Kidney (tissue), 14 donors: ENCODE results near the gene HOXD11. TPM values are rescaled to one million over a fixed set of nuclear protein-coding genes. Genes with fewer than 3 reads are reported as not detected.

Experiments used
- DNase-seq, 5 donors: peaks; one replicate each; pipeline ENCODE4 v3.0.0-alpha.2; 2013 to 2020
- FAIRE-seq: peaks from 2 replicates; lab custom pipeline; 2012; peaks lifted over from hg19 to GRCh38; lab: Jason Lieb, UNC
- H3K27ac ChIP-seq, 2 donors: one replicate each; pipeline ENCODE4 v1.7.0; 2013; ENCODE audit warnings: low read depth in 2 of 2, low read length in 2 of 2, inconsistent platforms in 1 of 2
- H3K27me3 ChIP-seq: one replicate; pipeline ENCODE4 v1.7.1; 2013; ENCODE audit warnings: low read length, inconsistent platforms; ENCODE audit not compliant: control insufficient read depth, insufficient read depth
- H3K36me3 ChIP-seq, 3 donors: one replicate each; pipeline versions ENCODE4 v1.7.0 to v1.7.1; 2013; ENCODE audit warnings: low read length in 3 of 3, control low read depth in 1 of 3, inconsistent platforms in 1 of 3; ENCODE audit not compliant: insufficient read depth in 3 of 3, control insufficient read depth in 2 of 3
- H3K4me1 ChIP-seq, 3 donors: one replicate each; pipeline versions ENCODE4 v1.7.0 to v1.7.1; 2013; ENCODE audit warnings: low read length in 3 of 3, inconsistent platforms in 1 of 3, low read depth in 1 of 3; ENCODE audit not compliant: control insufficient read depth in 2 of 3, insufficient read depth in 2 of 3
- H3K4me3 ChIP-seq, 3 donors: one replicate each; pipeline versions ENCODE4 v1.7.0 to v1.8.1; 2013; ENCODE audit warnings: low read length in 3 of 3, control low read depth in 1 of 3, inconsistent platforms in 1 of 3
- H3K9ac ChIP-seq, 3 donors: one replicate each; pipeline versions ENCODE4 v1.7.0 to v1.7.1; 2013; ENCODE audit warnings: low read length in 3 of 3, control low read depth in 1 of 3, inconsistent platforms in 1 of 3
- H3K9me3 ChIP-seq, 3 donors: one replicate each; pipeline versions ENCODE4 v1.7.0 to v1.7.1; 2013; ENCODE audit warnings: low read length in 3 of 3, control low read depth in 1 of 3, inconsistent platforms in 1 of 3; ENCODE audit not compliant: control insufficient read depth in 2 of 3, insufficient read depth in 1 of 3
- CTCF ChIP-seq: IDR thresholded peaks from 3 replicates; pipeline ENCODE4 v1.5.1; 2012; ENCODE audit warnings: mild to moderate bottlenecking, moderate library complexity, borderline replicate concordance; ENCODE audit not compliant: insufficient read depth; ENCODE audit errors: extremely low read depth
- intact Hi-C: fragments of 100-400 bp; cut with DNase I; formaldehyde crosslinking; loops from one replicate; pipeline ENCODE4 v1.11.1; 2022
- polyA plus RNA-seq: library from polyadenylated mRNA; stranded (reverse); fragments of 350-450 nt; fragmentation: Illumina TruSeq; extraction: RNeasy Lipid Tissue Mini Kit (QIAGEN cat#74804); gene quantifications from one replicate; pipeline ENCODE4 v1.2.3, GENCODE V29; 2014; ENCODE audit warnings: low read depth, low replicate concordance; ENCODE audit not compliant: insufficient read depth
- total RNA-seq: library from RNA; stranded (reverse); fragmentation: NEBNext Ultra II Directional; extraction: Animal tissue kit (Norgen Biotek cat#: 25700); gene quantifications from one replicate; pipeline ENCODE4 v1.2.1, GENCODE V29; 2021
- donor health status: control.
- donor health status: control.
- donor health status: control.
- donor health status: control.
- donor health status: control.
- donor health status: DM: yes; HTN: yes; CAD: no.
- donor health status: Normal renal cell carcinoma (clear cell type).

HOXD11 gene
- total and polyA plus RNA-seq, 2 donors from 2014 or later, result 5.8 to 15.9 TPM

DNA sequence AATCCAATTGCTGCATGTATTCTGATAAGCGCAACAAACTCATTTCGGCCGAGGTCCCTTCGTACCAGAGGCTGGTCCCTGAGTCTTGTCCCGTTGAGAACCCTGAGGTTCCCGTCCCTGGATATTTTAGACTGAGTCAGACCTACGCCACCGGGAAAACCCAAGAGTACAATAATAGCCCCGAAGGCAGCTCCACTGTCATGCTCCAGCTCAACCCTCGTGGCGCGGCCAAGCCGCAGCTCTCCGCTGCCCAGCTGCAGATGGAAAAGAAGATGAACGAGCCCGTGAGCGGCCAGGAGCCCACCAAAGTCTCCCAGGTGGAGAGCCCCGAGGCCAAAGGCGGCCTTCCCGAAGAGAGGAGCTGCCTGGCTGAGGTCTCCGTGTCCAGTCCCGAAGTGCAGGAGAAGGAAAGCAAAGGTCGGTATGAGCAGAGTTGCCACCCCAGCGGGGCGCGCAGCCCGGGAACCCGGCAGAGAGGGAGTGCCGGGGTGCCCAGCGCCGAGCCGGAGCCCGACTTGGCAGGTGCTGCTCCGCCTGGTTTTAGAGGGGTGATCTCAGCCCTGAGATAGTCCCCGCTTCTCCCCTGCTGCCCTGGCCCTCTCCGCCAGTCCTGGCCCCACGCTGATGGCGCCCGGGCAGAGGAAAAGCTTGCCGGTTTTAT, 10.2 kb downstream of the HOXD11 start:
- intact Hi-C loops, result no loop called here
- Histone ChIP-seq H3K27ac (peak overlapping the region; percentile 93 to 94), H3K9me3 (no peaks in the 10 kb centered on the region), H3K9ac (peak overlapping the region; percentile 9 to 97 (median 59)), H3K36me3 (peaks cover 0 to 8% (median 0%) of the 10 kb centered on the region in 3 donors), H3K27me3 (no peaks in the 10 kb centered on the region), H3K4me3 (peak overlapping the region; percentile 62 to 89 (median 69)), H3K4me1 (peaks cover 0 to 15% (median 2%) of the 10 kb centered on the region in 3 donors)
- no peak for TF ChIP-seq CTCF
- FAIRE-seq, result no peak
- DNase-seq, result peak in 1 of 5 donors; percentile 76

DNA sequence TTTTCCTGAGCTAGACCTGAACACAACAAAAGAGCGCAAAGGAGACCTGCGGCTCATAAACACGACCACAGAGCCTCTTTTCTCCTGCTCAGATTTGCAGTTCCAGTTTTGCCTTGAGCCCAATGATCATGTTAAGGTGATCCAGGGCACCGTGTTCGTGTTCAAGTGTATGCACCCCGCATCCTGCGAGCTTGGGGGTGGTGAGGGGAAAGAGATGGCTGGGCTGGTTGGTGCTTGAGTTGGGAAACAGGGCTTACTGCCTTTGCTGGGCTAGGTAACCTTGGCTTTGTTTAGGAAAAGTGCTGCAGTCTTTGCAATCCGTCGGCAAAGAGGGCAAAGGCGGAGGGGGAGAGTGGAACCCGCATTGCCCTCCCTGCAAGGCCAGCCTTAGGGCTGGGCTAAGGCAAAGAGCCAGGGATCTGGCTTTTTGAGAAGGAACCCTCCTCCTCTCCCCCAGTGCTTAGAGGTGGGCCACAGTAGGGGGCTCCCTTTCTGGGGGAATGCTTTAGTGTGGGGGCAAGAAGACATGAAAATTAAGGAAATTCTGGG, 10.8 kb downstream of the HOXD11 start:
- no peak for TF ChIP-seq CTCF
- Histone ChIP-seq H3K9ac (peak overlapping the region; percentile 59 to 97 (median 62)), H3K9me3 (no peaks in the 10 kb centered on the region), H3K36me3 (peaks cover 0 to 8% (median 0%) of the 10 kb centered on the region in 3 donors), H3K4me1 (peaks cover 0 to 15% (median 2%) of the 10 kb centered on the region in 3 donors), H3K4me3 (peak overlapping the region; percentile 62 to 89 (median 69)), H3K27me3 (no peaks in the 10 kb centered on the region), H3K27ac (peak overlapping the region; percentile 93 to 94)
- FAIRE-seq, result no peak
- intact Hi-C loops, result no loop called here
- peak in 1 of 5 donors; percentile 33 for DNase-seq

DNA sequence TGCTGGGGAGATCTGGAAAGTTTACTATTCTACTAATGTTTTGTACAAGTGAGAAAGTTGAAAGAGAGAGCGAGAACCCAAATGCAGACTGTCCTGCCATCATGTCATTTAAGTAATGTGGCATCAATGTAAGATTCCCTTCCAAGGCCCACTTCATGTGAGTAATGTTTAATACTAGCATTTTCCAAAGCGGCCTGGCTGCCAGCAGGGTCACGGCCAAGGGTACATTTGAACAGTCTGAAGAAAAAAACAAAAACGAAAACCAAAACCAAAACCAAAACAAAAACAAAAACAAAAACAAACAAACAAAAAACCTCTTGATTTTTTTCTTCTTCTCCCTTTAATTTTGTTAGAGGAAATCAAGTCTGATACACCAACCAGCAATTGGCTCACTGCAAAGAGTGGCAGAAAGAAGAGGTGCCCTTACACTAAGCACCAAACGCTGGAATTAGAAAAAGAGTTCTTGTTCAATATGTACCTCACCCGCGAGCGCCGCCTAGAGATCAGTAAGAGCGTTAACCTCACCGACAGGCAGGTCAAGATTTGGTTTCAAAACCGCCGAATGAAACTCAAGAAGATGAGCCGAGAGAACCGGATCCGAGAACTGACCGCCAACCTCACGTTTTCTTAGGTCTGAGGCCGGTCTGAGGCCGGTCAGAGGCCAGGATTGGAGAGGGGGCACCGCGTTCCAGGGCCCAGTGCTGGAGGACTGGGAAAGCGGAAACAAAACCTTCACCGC, 11.7 kb downstream of the HOXD11 start:
- Histone ChIP-seq H3K27ac (peak overlapping the region; percentile 93 to 94), H3K4me1 (peaks cover 0 to 15% (median 2%) of the 10 kb centered on the region in 3 donors), H3K36me3 (peaks cover 0 to 8% (median 0%) of the 10 kb centered on the region in 3 donors), H3K9me3 (no peaks in the 10 kb centered on the region), H3K4me3 (peak overlapping the region; percentile 62 to 89 (median 69)), H3K9ac (peak overlapping the region; percentile 59 to 97 (median 62)), H3K27me3 (no peaks in the 10 kb centered on the region)
- intact Hi-C loops, result no loop called here
- DNase-seq (peak; percentile 90 to 97 (median 91)), FAIRE-seq (no peak)
- TF ChIP-seq CTCF, result peak; percentile 56
